Loucy (cell line): ENCODE measurements around the gene ENTPD3.

ENCODE experiments used
- H2AFZ ChIP-seq: fragments of 200-600 bp; sonication (generic); 2 replicates; pipeline ENCODE4 v1.6.0; 2016; ENCODE audit warnings: antibody characterized with exemption, mild to moderate bottlenecking, low read length, moderate library complexity
- H3F3A ChIP-seq: fragments of 200-600 bp; 2 replicates; pipeline ENCODE4 v1.6.0; 2016; ENCODE audit warnings: antibody characterized with exemption, low read depth, mild to moderate bottlenecking
- H3K27me3 ChIP-seq: fragments of 200-600 bp; sonication (generic); 2 replicates; pipeline ENCODE4 v1.6.1; 2014; ENCODE audit warnings: low read length, mild to moderate bottlenecking; ENCODE audit not compliant: insufficient read depth, poor library complexity, severe bottlenecking
- H3K36me3 ChIP-seq: fragments of 200-600 bp; sonication (generic); 2 replicates; pipeline ENCODE4 v1.6.1; 2016; ENCODE audit warnings: low read length; ENCODE audit not compliant: insufficient read depth
- H3K4me1 ChIP-seq: fragments of 200-600 bp; sonication (generic); 2 replicates; pipeline ENCODE4 v1.5.1; 2014; ENCODE audit warnings: low read length, mild to moderate bottlenecking; ENCODE audit not compliant: insufficient read depth, poor library complexity, severe bottlenecking
- H3K4me2 ChIP-seq: fragments of 200-600 bp; sonication (generic); 2 replicates; pipeline ENCODE4 v1.6.0; 2014; ENCODE audit warnings: antibody characterized with exemption, low read length, low read depth, mild to moderate bottlenecking; ENCODE audit not compliant: poor library complexity, severe bottlenecking
- H3K4me3 ChIP-seq: fragments of 200-600 bp; sonication (generic); 2 replicates; pipeline ENCODE4 v1.5.1; 2014; ENCODE audit warnings: low read length, mild to moderate bottlenecking, mixed read lengths; ENCODE audit not compliant: poor library complexity, severe bottlenecking
- H3K79me2 ChIP-seq: fragments of 200-600 bp; sonication (generic); 2 replicates; pipeline ENCODE4 v1.6.1; 2014; ENCODE audit warnings: low read length; ENCODE audit not compliant: insufficient read depth
- H3K9ac ChIP-seq: fragments of 200-600 bp; sonication (generic); 2 replicates; pipeline ENCODE4 v1.6.0; 2014; ENCODE audit warnings: mild to moderate bottlenecking, low read depth, low read length, moderate library complexity; ENCODE audit not compliant: poor library complexity, severe bottlenecking
- H3K9me2 ChIP-seq: fragments of 200-600 bp; sonication (generic); replicated peaks from 2 replicates; pipeline ENCODE4 v1.6.1; 2016; ENCODE audit warnings: low read depth, low read length, mixed read lengths
- H3K9me3 ChIP-seq: fragments of 200-600 bp; sonication (generic); 2 replicates; pipeline ENCODE4 v1.6.1; 2014; ENCODE audit warnings: mild to moderate bottlenecking, antibody characterized with exemption, low read length, low read depth; ENCODE audit not compliant: insufficient read depth
- H4K20me1 ChIP-seq: fragments of 200-600 bp; sonication (generic); 2 replicates; pipeline ENCODE4 v1.6.0; 2014; ENCODE audit warnings: antibody characterized with exemption, low read length, mild to moderate bottlenecking; ENCODE audit not compliant: insufficient read depth, poor library complexity, severe bottlenecking
- CTCF ChIP-seq: fragments of 200-600 bp; sonication (generic); conservative IDR thresholded peaks from 2 replicates; pipeline ENCODE4 v1.5.1; 2014; ENCODE audit warnings: mild to moderate bottlenecking, antibody characterized with exemption, low read length
- EZH2phosphoT487 ChIP-seq: fragments of 200-600 bp; IDR thresholded peaks from 2 replicates; pipeline ENCODE4 v1.6.1; 2018; ENCODE audit warnings: antibody characterized with exemption, mild to moderate bottlenecking, moderate library complexity, borderline replicate concordance

The ENTPD3 gene

DNA sequence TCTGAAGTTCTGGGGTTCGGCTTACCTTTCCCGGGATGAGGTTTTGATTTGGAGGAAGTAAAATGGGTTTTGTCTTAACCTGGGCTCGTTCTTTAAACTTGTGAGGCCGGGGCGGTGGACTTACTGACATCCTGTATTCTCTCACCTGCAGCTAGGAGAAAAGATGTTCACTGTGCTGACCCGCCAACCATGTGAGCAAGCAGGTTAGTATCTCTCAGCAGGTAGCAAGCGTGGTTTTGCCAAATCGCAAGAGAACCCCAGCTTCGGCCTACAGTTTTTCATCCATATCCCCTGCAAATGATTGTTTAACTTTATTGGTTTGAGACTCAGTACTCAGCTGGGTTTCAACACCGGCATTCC is 891 bp downstream of the ENTPD3 start:
- H2AFZ ChIP-seq: no peak overlapping the region
- H3K9ac ChIP-seq: no peak overlapping the region
- H3F3A ChIP-seq: no peaks in the 10 kb centered on the region
- H3K9me2 ChIP-seq: no peaks in the 10 kb centered on the region
- no peaks in the 10 kb centered on the region for H3K79me2 ChIP-seq
- no peak overlapping the region for H3K4me3 ChIP-seq
- no peaks in the 10 kb centered on the region for H3K9me3 ChIP-seq
- H3K4me1 ChIP-seq: no peaks in the 10 kb centered on the region
- no peaks in the 10 kb centered on the region for H3K27me3 ChIP-seq
- TF ChIP-seq EZH2phosphoT487 (no peak), CTCF (no peak)
- no peak overlapping the region for H3K4me2 ChIP-seq
- H4K20me1 ChIP-seq: no peaks in the 10 kb centered on the region
- no peaks in the 10 kb centered on the region for H3K36me3 ChIP-seq

DNA sequence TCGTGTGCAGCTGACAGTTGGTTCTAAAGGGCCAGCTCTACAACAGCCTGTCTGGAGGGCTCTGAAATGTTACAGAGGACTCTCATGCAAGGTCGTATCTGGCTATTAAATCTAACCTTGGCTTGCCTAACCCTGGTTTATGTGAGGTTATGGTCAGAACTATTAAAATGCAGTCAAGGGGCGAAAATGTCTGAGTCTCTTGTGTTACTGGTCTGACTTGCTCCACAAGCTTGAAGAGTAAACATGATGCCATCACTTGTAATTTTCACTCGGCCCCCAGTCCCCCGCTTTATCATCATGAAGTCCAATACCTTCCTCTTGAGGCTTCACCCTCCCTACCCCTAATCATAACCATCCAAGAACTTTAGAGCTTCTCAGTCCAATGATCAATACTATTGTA is 9.4 kb downstream of the ENTPD3 start:
- Histone ChIP-seq H3K79me2 (no peaks in the 10 kb centered on the region), H4K20me1 (no peaks in the 10 kb centered on the region), H3K36me3 (no peaks in the 10 kb centered on the region), H3F3A (no peaks in the 10 kb centered on the region), H3K9me3 (no peaks in the 10 kb centered on the region), H3K4me2 (no peak overlapping the region), H3K9me2 (no peaks in the 10 kb centered on the region), H3K4me1 (peaks cover 5% of the 10 kb centered on the region), H2AFZ (no peak overlapping the region), H3K27me3 (no peaks in the 10 kb centered on the region), H3K9ac (no peak overlapping the region), H3K4me3 (no peak overlapping the region)
- no peak for TF ChIP-seq EZH2phosphoT487
- TF ChIP-seq CTCF: no peak

DNA sequence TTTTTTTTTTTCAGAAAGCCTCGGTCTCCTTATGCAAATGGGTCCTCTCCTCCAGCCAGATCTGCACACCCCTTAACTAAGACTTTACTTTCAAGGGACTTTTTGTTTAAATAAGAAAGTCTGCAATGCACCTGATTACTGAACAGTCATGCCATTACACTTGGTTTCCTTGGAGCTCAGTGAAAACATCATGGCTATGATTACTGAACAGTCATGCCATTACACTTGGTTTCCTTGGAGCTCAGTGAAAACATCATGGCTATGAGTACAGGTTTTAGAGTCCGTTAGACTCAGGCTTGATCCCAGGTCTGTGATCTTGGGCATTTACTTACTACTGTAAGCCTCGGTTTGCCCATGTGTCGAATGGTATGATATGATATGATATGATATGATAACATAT is 10.1 kb downstream of the ENTPD3 start:
- Histone ChIP-seq H4K20me1 (no peaks in the 10 kb centered on the region), H3K9me3 (no peaks in the 10 kb centered on the region), H3K4me3 (no peak overlapping the region), H3K9ac (no peak overlapping the region), H3K9me2 (no peaks in the 10 kb centered on the region), H3K4me2 (no peak overlapping the region), H3K79me2 (no peaks in the 10 kb centered on the region), H3F3A (no peaks in the 10 kb centered on the region), H3K4me1 (peaks cover 5% of the 10 kb centered on the region), H3K27me3 (no peaks in the 10 kb centered on the region), H2AFZ (no peak overlapping the region), H3K36me3 (no peaks in the 10 kb centered on the region)
- TF ChIP-seq CTCF (no peak), EZH2phosphoT487 (no peak)
